Panc1 (cell line): Measurements from ENCODE around the gene HMGXB4.

Experiments used
- CTCF ChIP-seq: fragments of 450-650 bp; IDR thresholded peaks from 2 replicates; pipeline ENCODE4 v1.5.1; 2017; ENCODE audit warnings: mild to moderate bottlenecking
- POLR2AphosphoS5 ChIP-seq: IDR thresholded peaks from 2 replicates; pipeline ENCODE4 v1.6.1; 2012; ENCODE audit warnings: mild to moderate bottlenecking, low read depth, low read length, moderate library complexity
- REST ChIP-seq, 2 experiments: IDR thresholded peaks; 2 replicates each; pipeline ENCODE4 v1.6.1; 2011 to 2012; ENCODE audit warnings: low read depth in 2 of 2, control low read depth in 1 of 2, low read length in 1 of 2, mild to moderate bottlenecking in 1 of 2, moderate library complexity in 1 of 2; ENCODE audit not compliant: insufficient read depth in 1 of 2

DNA sequence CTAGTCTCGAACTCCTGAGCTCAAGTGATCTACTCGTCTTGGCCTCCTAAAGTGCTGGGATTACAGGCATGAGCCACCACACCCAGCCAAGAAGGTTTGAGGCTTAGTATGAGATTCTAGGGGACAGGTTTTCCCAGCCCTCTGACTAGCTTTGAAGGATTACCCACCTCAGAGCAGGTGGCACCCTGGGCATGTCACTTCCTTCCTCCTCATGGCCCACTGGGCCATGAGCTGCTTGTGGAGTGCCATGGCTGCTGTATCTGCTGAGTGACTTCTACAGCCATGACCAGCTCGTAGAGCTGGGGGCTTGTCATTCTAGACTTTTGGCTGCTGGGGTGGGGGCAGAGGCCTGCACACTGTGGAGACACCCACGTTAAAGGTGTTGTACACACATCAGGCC is 67.5 kb downstream of the HMGXB4 start:
- TF ChIP-seq POLR2AphosphoS5 = no peak
- no peak for TF ChIP-seq CTCF
- no peak for TF ChIP-seq REST (IDR thresholded peaks at IDR 0.05; ENCODE audit: insufficient read depth in 1 of 2, low read depth in 2 of 2, low read length in 1 of 2)
